Mesenchymal stem cell (in vitro differentiated cells and primary cell): Measurements from ENCODE around the gene BMPR1B.
A peak's percentile ranks its signal among the peaks of the same experiment; 100 is the strongest.

Experiments
- DNase-seq: peaks from one replicate; pipeline ENCODE4 v3.0.0-alpha.2; 2013
- H2AFZ ChIP-seq: one replicate; pipeline ENCODE4 v1.6.1; 2013; ENCODE audit warnings: low read depth, mild to moderate bottlenecking, control low read depth, inconsistent platforms, low read length, moderate library complexity
- H2AK5ac ChIP-seq: 2 replicates; pipeline ENCODE4 v1.6.1; 2013; ENCODE audit warnings: low read length, moderate library complexity, mild to moderate bottlenecking, inconsistent platforms; ENCODE audit not compliant: severe bottlenecking
- H2BK120ac ChIP-seq: one replicate; pipeline ENCODE4 v1.6.1; 2013; ENCODE audit warnings: low read depth, mild to moderate bottlenecking, inconsistent platforms, low read length, moderate library complexity
- H2BK12ac ChIP-seq, 2 experiments: one replicate each; pipeline ENCODE4 v1.6.1; 2013; ENCODE audit warnings: inconsistent platforms in 2 of 2, low read length in 2 of 2, mild to moderate bottlenecking in 2 of 2, moderate library complexity in 2 of 2, control low read depth in 1 of 2
- H2BK15ac ChIP-seq: one replicate; pipeline ENCODE4 v1.6.1; 2013; ENCODE audit warnings: mild to moderate bottlenecking, low read depth, inconsistent platforms; ENCODE audit not compliant: poor library complexity, severe bottlenecking
- H2BK5ac ChIP-seq: 2 replicates; pipeline ENCODE4 v1.6.1; 2013; ENCODE audit warnings: low read depth, mild to moderate bottlenecking, low read length, control low read depth, inconsistent platforms; ENCODE audit not compliant: poor library complexity, severe bottlenecking
- H3K14ac ChIP-seq, 2 experiments: one replicate each; pipeline ENCODE4 v1.6.1; 2013; ENCODE audit warnings: inconsistent platforms in 2 of 2, low read length in 2 of 2, control low read depth in 1 of 2, mild to moderate bottlenecking in 1 of 2, moderate library complexity in 1 of 2
- H3K18ac ChIP-seq, 2 experiments: one replicate each; pipeline ENCODE4 v1.6.1; 2013; ENCODE audit warnings: inconsistent platforms in 2 of 2, low read length in 2 of 2, control low read depth in 1 of 2, low read depth in 1 of 2, mild to moderate bottlenecking in 1 of 2
- H3K23ac ChIP-seq, 2 experiments: one replicate each; pipeline ENCODE4 v1.6.1; 2013; ENCODE audit warnings: inconsistent platforms in 2 of 2, low read length in 2 of 2, mild to moderate bottlenecking in 2 of 2, moderate library complexity in 2 of 2, control low read depth in 1 of 2
- H3K27ac ChIP-seq: 2 replicates; pipeline ENCODE4 v1.5.1; 2013; ENCODE audit warnings: mild to moderate bottlenecking, moderate library complexity, low read length, control low read depth, inconsistent platforms; ENCODE audit not compliant: poor library complexity, severe bottlenecking
- H3K27me3 ChIP-seq, 2 experiments: 2 replicates each; pipeline versions ENCODE4 v1.6.1 to v1.7.0; 2013; ENCODE audit warnings: low read length in 2 of 2, mild to moderate bottlenecking in 2 of 2, moderate library complexity in 2 of 2, control low read depth in 1 of 2, inconsistent platforms in 1 of 2; ENCODE audit not compliant: control insufficient read depth in 1 of 2, insufficient read depth in 1 of 2
- H3K36me3 ChIP-seq, 2 experiments: 2 replicates each; pipeline versions ENCODE4 v1.6.1 to v1.7.0; 2013; ENCODE audit warnings: low read length in 2 of 2, control low read depth in 1 of 2, inconsistent platforms in 1 of 2, low read depth in 1 of 2, mild to moderate bottlenecking in 1 of 2; ENCODE audit not compliant: insufficient read depth in 2 of 2, control insufficient read depth in 1 of 2
- H3K4ac ChIP-seq, 2 experiments: one replicate each; pipeline ENCODE4 v1.6.1; 2013; ENCODE audit warnings: inconsistent platforms in 2 of 2, low read length in 2 of 2, mild to moderate bottlenecking in 2 of 2, moderate library complexity in 2 of 2, control low read depth in 1 of 2, low read depth in 1 of 2
- H3K4me1 ChIP-seq: 2 replicates; pipeline ENCODE4 v1.6.1; 2013; ENCODE audit warnings: low read depth, low read length, control low read depth; ENCODE audit not compliant: control insufficient read depth, insufficient read depth
- H3K4me2 ChIP-seq: 2 replicates; pipeline ENCODE4 v1.6.1; 2013; ENCODE audit warnings: low read length, mild to moderate bottlenecking, inconsistent platforms; ENCODE audit not compliant: poor library complexity, severe bottlenecking
- H3K4me3 ChIP-seq, 2 experiments: 2 replicates each; pipeline versions ENCODE4 v1.5.1 to v1.7.0; 2013; ENCODE audit warnings: low read length in 2 of 2, mild to moderate bottlenecking in 2 of 2, control low read depth in 1 of 2, low read depth in 1 of 2; ENCODE audit not compliant: insufficient read depth in 1 of 2
- H3K79me1 ChIP-seq: replicated peaks from 2 replicates; pipeline ENCODE4 v1.6.1; 2013; ENCODE audit warnings: mild to moderate bottlenecking, control low read depth, low read length, inconsistent platforms; ENCODE audit not compliant: poor library complexity, severe bottlenecking
- H3K9ac ChIP-seq: 2 replicates; pipeline ENCODE4 v1.7.0; 2013; ENCODE audit warnings: mild to moderate bottlenecking, low read length, moderate library complexity
- H3K9me3 ChIP-seq: 2 replicates; pipeline ENCODE4 v1.7.0; 2013; ENCODE audit warnings: mild to moderate bottlenecking, low read length; ENCODE audit not compliant: control insufficient read depth
- H4K8ac ChIP-seq: one replicate; pipeline ENCODE4 v1.6.1; 2013; ENCODE audit warnings: inconsistent platforms, mild to moderate bottlenecking, low read length, moderate library complexity
- H4K91ac ChIP-seq: one replicate; pipeline ENCODE4 v1.6.1; 2013; ENCODE audit warnings: mild to moderate bottlenecking, low read length, inconsistent platforms
- WGBS: methylation state at CpG from one replicate; pipeline ENCODE4 v1.1.7; 2013; ENCODE audit warnings: mixed read lengths; 5-methylcytosine and 5-hydroxymethylcytosine counted together

The BMPR1B gene

DNA sequence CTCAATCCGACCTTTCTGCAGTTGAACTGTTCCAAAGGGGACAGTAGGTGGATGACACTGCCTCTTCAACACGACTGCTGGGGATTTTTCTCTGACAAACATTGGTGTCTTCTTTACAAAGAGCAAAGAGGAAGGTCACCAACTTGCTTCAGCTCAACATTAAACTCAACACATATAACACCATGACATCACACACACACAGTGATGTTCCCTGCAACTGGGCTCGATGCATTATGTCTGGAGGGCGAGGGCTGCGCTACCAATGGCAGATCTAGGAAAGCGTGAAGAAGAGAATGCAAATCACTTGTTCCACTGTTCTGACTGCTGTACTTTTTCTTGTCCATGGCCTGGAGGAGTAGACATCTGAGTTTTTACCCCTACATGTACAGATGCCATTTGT is 405.1 kb downstream of the BMPR1B start:
- H3K79me1 ChIP-seq: no peaks in the 10 kb centered on the region
- WGBS: 94% methylated on average over 6 of the region's 6 CpGs
- H3K4me2 ChIP-seq: no peak overlapping the region
- no peak overlapping the region for H3K4me3 ChIP-seq
- H2BK12ac ChIP-seq: no peak overlapping the region
- H3K23ac ChIP-seq: no peak overlapping the region
- peaks cover 0 to 25% of the 10 kb centered on the region in 2 experiments for H3K36me3 ChIP-seq
- no peak overlapping the region for H3K9ac ChIP-seq
- DNase-seq: no peak
- H3K4ac ChIP-seq: no peak overlapping the region
- H3K4me1 ChIP-seq: no peaks in the 10 kb centered on the region
- no peak overlapping the region for H2BK120ac ChIP-seq
- H2AFZ ChIP-seq: no peak overlapping the region
- H3K9me3 ChIP-seq: no peaks in the 10 kb centered on the region
- H3K14ac ChIP-seq: no peak overlapping the region
- no peaks in the 10 kb centered on the region for H3K27me3 ChIP-seq
- H4K91ac ChIP-seq: no peak overlapping the region
- H2BK15ac ChIP-seq: no peak overlapping the region
- no peak overlapping the region for H3K27ac ChIP-seq
- H2BK5ac ChIP-seq: no peak overlapping the region
- H2AK5ac ChIP-seq: no peak overlapping the region
- H3K18ac ChIP-seq: no peak overlapping the region
- no peak overlapping the region for H4K8ac ChIP-seq

DNA sequence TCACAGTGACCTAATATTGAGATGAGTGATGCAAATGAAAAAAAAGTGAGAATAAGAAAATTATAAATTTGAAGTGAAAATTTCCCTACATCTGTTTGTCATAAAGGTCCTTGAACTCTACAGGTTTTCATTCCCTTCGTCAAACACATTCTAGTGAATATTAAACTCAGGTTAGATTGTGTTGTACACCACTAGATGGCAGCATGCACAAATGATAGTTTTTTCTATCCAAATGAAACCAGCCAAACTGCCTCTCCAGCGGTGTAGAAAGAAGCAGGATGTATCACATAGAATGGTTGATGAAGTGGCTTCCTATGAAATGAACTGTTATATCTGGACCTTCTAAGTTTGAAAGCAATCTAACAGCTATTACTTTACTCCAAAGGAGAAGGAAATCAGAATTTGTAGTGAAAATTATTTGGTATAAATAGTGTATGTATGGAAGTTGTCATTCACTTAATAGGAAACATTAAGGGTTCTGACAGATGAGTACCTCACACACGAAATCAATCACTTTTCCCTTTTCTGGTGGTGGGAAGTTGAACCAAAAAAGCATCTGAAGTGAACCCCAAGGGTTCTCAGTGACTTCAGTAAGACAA is 408.3 kb downstream of the BMPR1B start:
- H2BK5ac ChIP-seq: no peak overlapping the region
- H2AFZ ChIP-seq: no peak overlapping the region
- no peaks in the 10 kb centered on the region for H3K9me3 ChIP-seq
- H3K79me1 ChIP-seq: no peaks in the 10 kb centered on the region
- H3K36me3 ChIP-seq: peaks cover 0 to 14% of the 10 kb centered on the region in 2 experiments
- H3K27me3 ChIP-seq: no peaks in the 10 kb centered on the region
- H3K23ac ChIP-seq: no peak overlapping the region
- H3K9ac ChIP-seq: peak overlapping the region; percentile 10
- no peaks in the 10 kb centered on the region for H3K4me1 ChIP-seq
- no peak overlapping the region for H2BK15ac ChIP-seq
- H2BK120ac ChIP-seq: no peak overlapping the region
- peak; percentile 78 for DNase-seq
- no peak overlapping the region for H3K4me2 ChIP-seq
- no peak overlapping the region for H4K8ac ChIP-seq
- H3K4ac ChIP-seq: no peak overlapping the region
- 33% methylated on average over 1 of the region's 3 CpGs for WGBS
- no peak overlapping the region for H3K27ac ChIP-seq
- H3K4me3 ChIP-seq: no peak overlapping the region
- H3K18ac ChIP-seq: no peak overlapping the region
- no peak overlapping the region for H4K91ac ChIP-seq
- H2BK12ac ChIP-seq: no peak overlapping the region
- H2AK5ac ChIP-seq: no peak overlapping the region
- no peak overlapping the region for H3K14ac ChIP-seq

DNA sequence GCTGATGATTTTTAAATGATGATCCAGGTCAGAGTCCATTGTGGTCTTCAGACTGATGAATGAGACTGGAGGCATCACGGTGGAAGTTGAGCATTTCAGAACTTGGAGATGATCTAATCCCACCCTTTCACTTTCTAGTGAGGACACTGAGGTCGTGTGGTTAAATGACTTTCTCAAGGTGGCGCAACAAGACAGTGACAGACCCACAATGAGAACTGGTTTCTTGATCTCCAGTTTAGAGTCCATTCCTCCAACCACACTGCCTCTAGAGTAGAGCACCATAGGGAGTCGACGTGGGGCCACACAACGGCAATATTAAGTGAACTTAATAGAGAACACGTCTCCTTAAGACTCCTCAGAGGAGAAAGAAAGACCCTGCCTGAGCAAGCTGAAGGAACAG is 410.1 kb downstream of the BMPR1B start:
- Histone ChIP-seq H3K4ac (no peak overlapping the region), H3K27ac (no peak overlapping the region), H2BK5ac (no peak overlapping the region), H3K27me3 (no peaks in the 10 kb centered on the region), H3K4me1 (no peaks in the 10 kb centered on the region), H3K79me1 (no peaks in the 10 kb centered on the region), H3K14ac (no peak overlapping the region), H2BK12ac (no peak overlapping the region), H2AFZ (no peak overlapping the region), H3K4me2 (no peak overlapping the region), H2BK15ac (no peak overlapping the region), H3K36me3 (peaks cover 0 to 10% of the 10 kb centered on the region in 2 experiments), H4K8ac (no peak overlapping the region), H3K23ac (no peak overlapping the region), H3K18ac (no peak overlapping the region), H2BK120ac (no peak overlapping the region), H3K4me3 (no peak overlapping the region), H3K9me3 (no peaks in the 10 kb centered on the region), H3K9ac (no peak overlapping the region), H2AK5ac (no peak overlapping the region), H4K91ac (no peak overlapping the region)
- WGBS: 92% methylated on average over 6 of the region's 7 CpGs
- peak; percentile 13 for DNase-seq

DNA sequence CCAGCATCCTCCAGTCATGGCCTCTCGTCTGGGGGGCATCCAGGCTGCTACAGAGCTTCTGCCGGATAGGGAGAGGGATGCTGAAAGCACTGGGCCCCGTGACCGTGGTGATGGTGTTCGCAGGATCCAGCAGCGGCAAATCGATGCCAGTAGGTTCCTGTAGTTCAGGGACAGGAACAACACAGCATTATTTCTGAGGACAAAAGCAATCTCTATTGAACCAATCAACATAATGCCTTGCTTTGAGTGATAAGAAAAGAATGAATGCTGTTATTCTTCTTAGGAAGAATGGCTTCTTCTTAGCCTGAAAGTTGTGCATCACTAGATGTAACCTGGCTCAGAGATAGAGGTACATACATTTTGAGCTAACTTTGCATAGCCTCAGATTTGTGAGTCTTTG is 412.4 kb downstream of the BMPR1B start:
- no peaks in the 10 kb centered on the region for H3K27me3 ChIP-seq
- no peak overlapping the region for H2AFZ ChIP-seq
- no peaks in the 10 kb centered on the region for H3K9me3 ChIP-seq
- no peak overlapping the region for H4K91ac ChIP-seq
- no peaks in the 10 kb centered on the region for H3K4me1 ChIP-seq
- WGBS: 93% methylated on average over 6 of the region's 7 CpGs
- H2BK12ac ChIP-seq: no peak overlapping the region
- H2AK5ac ChIP-seq: no peak overlapping the region
- H2BK15ac ChIP-seq: no peak overlapping the region
- no peak overlapping the region for H4K8ac ChIP-seq
- H3K14ac ChIP-seq: no peak overlapping the region
- no peak overlapping the region for H2BK5ac ChIP-seq
- no peak overlapping the region for H3K23ac ChIP-seq
- H3K18ac ChIP-seq: no peak overlapping the region
- H3K4ac ChIP-seq: no peak overlapping the region
- no peak overlapping the region for H3K4me2 ChIP-seq
- no peak overlapping the region for H2BK120ac ChIP-seq
- no peak overlapping the region for H3K9ac ChIP-seq
- H3K27ac ChIP-seq: no peak overlapping the region
- H3K36me3 ChIP-seq: no peaks in the 10 kb centered on the region
- no peaks in the 10 kb centered on the region for H3K79me1 ChIP-seq
- no peak for DNase-seq
- no peak overlapping the region for H3K4me3 ChIP-seq
